Hematopoietic multipotent progenitor cell treated with erythropoietin and hydrocortisone succinate and interleukin-3 and kit ligand, for 15 days (in vitro differentiated cells): Measurements from ENCODE around the gene IKZF2.

Experiments used
- DNase-seq: peaks from one replicate; pipeline ENCODE4 v3.0.0-alpha.2; 2015; ENCODE audit warnings: low spot score

The IKZF2 gene

DNA sequence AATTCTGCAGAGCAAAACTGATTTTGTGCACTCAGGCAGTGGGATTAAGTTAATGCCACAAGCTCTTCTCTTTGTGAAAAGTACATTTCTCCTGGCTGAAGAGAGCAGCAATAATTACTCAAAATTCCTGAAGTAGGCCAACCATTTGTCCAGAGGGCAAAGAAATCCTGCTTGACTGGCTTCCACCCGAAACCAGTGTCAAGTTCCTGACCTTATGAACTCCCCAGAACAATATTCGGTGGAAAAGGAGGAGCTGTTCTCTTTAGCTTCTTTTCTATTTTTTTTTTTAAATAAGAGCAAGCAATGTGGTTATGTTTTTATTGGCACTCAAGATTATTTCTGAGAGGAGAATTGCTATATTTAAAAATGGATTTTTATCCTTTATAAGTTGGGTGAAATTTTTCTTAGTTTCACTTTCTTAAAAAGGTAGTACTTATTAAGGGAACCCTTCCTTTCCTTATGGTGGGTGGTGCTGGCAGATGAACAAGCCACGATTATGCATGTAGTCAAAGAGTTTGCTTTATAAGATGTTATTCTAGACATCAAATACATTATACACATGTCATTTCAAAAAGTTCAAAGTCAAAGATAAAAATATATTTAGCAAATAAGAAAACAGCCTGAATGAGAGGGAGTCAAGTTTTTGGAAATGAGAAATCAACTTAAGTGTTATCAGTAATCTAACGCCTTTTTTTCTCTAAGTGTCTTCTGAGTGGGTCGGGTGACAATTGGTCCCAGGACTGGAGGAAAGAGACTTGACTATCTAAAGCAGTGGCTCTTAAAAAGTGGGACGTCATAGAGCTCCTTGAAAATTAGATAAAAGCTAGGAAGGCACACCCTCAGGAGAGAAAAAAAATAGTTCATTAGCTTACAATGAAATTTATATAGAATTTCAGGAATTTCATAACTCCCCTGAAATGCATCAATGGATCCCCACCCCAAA is 194.5 kb downstream of the IKZF2 start:
- no peak for DNase-seq

- no peak for DNase-seq
Observed at GRCh38 chr2:212953170-212953920, 198.1 kb downstream of the IKZF2 start.

DNA sequence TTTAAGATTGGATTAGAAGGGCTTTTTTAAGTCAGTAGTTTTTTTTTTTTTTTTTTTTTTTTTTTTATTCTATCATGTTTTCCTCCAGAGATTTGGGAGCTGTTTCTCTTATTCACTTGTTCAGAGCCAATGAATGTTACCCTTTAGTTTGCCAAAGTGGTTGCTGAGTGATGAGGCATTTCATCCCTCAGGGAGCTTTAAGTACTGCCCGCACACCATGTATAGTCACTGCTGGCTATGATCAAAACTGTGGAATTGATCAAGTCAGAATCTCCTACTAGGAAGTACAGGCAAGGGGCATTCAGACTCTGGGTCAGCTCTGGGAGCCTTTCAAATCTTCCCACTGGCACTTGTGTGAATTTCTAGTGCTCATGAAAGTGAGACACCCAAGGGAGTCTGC is 201.6 kb downstream of the IKZF2 start:
- no peak for DNase-seq
